AG04449 (cell line): ENCODE data around the gene RIC8A.

Source experiments
- CTCF ChIA-PET: fragments of 350-600 bp; formaldehyde crosslinking; extraction: SDS; loops from one replicate; lab custom pipeline; 2021; ENCODE audit warnings: antibody characterized with exemption; lab: Yijun Ruan, JAX
- POLR2A ChIA-PET: fragments of 400-600, 350-600 bp; formaldehyde crosslinking; extraction: SDS; loops from one replicate; lab custom pipeline; 2020; ENCODE audit warnings: antibody characterized with exemption, inconsistent platforms; lab: Yijun Ruan, JAX
- DNase-seq: peaks from one replicate; pipeline ENCODE4 v3.0.0-alpha.2; 2010; ENCODE audit warnings: low read depth, low spot score
- H3K4me3 ChIP-seq: 2 replicates; pipeline ENCODE4 v1.5.1; 2011; ENCODE audit warnings: low read depth, mild to moderate bottlenecking, control low read depth, low read length
- TF ChIP-seq, protein P1 (sequence below): IDR thresholded peaks from one replicate; pipeline ENCODE4 v1.5.1; 2011; ENCODE audit warnings: mild to moderate bottlenecking, moderate library complexity, low read length, control low read depth, inconsistent platforms; ENCODE audit not compliant: insufficient read depth; ENCODE audit errors: missing control alignments

The RIC8A gene

GRCh38 chr11:223026-223789 lies 15.7 kb downstream of the RIC8A start:
- DNase-seq = no peak
- CTCF ChIA-PET = interaction anchor here (1.0 to 1.1 kb wide), 2 partner anchors 12 to 81 kb away, joined by 3 read pairs; no protein-coding TSS in a partner anchor
- POLR2A ChIA-PET = interaction anchor here (0.5 kb wide), 1 partner anchor 117 kb away, joined by 3 read pairs; no protein-coding TSS in a partner anchor
- no peak overlapping the region for H3K4me3 ChIP-seq
- TF ChIP-seq, protein P1, sequence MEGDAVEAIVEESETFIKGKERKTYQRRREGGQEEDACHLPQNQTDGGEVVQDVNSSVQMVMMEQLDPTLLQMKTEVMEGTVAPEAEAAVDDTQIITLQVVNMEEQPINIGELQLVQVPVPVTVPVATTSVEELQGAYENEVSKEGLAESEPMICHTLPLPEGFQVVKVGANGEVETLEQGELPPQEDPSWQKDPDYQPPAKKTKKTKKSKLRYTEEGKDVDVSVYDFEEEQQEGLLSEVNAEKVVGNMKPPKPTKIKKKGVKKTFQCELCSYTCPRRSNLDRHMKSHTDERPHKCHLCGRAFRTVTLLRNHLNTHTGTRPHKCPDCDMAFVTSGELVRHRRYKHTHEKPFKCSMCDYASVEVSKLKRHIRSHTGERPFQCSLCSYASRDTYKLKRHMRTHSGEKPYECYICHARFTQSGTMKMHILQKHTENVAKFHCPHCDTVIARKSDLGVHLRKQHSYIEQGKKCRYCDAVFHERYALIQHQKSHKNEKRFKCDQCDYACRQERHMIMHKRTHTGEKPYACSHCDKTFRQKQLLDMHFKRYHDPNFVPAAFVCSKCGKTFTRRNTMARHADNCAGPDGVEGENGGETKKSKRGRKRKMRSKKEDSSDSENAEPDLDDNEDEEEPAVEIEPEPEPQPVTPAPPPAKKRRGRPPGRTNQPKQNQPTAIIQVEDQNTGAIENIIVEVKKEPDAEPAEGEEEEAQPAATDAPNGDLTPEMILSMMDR = no peak

DNA sequence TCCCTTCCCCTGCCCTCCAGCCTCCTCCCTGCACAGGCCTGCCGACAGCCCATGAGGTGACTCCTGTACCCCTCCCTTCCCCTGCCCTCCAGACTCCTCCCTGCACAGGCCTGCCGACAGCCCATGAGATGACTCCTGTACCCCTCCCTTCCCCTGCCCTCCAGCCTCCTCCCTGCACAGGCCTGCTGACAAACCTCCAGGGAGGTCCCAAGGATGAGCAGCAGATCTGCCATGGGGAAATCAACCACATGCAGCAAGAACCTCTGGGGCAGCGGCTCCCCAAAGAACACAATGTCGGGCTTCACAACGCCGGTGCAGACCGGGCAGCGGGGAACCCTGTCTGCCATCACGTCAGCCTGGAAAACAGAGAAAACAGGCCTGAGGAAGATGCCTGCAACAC lies 16.4 kb downstream of the RIC8A start:
- TF ChIP-seq, protein P1 = no peak
- CTCF ChIA-PET = no interaction called here
- POLR2A ChIA-PET = interaction anchor here (0.5 kb wide), 1 partner anchor 116 kb away, joined by 3 read pairs; no protein-coding TSS in a partner anchor
- no peak for DNase-seq
- no peak overlapping the region for H3K4me3 ChIP-seq

DNA sequence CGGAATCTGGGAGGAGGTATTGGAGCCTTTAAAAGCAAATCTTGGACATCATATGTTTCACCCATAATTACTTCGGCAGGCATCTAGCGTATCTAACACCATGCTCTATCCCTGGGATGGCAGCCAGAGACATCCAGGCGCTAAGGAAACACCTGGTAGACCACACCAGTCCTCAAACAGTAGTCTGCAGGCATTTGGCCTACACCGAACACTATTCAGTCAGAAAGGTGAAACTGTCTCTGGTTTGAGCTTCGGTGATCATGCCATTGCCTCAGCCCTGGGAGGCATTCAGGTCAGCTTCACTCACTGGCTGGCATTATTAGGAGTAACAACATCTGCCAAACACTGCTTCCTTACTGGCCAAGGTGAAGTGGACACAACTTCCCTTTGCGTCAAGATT lies 16.9 kb downstream of the RIC8A start:
- POLR2A ChIA-PET = no interaction called here
- H3K4me3 ChIP-seq = no peak overlapping the region
- DNase-seq = no peak
- TF ChIP-seq, protein P1 = no peak
- CTCF ChIA-PET = no interaction called here

DNA sequence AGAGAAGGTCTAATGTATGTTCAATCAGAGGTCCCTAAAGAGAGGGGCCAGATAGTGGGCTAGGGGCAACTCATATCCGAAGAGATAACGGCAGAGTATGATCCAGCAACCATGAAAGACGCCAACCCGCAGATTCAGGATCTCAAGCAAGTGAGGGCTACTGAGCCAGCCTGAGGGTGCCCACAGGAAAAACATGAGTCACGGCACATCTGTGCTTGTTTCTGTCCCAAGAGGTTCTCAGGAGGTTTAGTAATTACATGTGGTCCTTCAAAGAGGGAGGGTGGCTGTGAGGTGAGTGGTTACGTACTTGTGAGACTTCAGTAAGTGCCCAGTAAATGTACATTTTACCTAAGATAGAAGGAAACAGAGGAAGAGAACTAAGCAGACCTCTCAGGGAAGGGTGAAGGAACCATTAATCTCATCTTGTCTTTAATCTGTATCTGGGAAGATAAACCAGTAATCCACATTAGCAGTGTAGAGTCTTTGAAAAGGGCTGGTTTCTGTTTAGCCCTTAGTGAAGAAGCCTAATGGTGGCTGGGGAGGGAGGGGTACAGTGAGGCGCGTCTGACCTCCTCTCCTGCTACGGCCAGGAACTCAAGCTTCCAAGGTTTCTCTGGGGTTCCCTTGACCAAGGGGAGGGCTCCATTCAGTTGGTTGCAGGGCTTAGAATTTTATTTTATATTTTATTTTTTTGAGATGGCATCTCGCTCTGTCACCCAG lies 18.4 kb downstream of the RIC8A start:
- CTCF ChIA-PET = interaction anchor here (0.6 kb wide), 1 partner anchor 12 kb away, joined by 3 read pairs; no protein-coding TSS in a partner anchor
- POLR2A ChIA-PET = no interaction called here
- H3K4me3 ChIP-seq = no peak overlapping the region
- TF ChIP-seq, protein P1 = no peak
- no peak for DNase-seq

DNA sequence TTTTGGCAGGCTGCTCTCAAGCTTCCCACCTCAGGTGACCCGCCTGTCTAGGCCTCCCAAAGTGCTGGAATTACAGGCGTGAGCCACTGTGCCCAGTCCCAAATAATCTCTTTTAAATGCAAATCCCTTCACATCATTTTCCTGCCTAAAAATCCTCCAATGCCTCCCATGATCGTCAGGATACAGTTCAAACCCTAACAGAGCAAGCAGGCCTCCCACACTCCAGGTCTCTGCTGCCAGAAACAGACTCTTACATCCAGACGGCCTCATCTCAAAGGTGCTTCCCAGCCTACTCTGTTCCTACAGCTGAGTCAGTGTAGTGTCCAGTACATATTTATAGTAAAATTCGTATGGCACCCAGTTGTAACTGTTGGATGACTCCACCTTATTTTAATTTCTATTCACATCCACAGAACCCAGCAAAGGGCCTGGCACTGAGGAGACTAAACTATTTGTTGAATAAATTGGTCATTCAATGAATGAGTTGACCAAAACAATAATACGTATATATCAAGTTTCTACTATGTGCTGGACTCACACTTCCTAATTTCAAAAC lies 20.4 kb downstream of the RIC8A start:
- ChIA-PET CTCF (interaction anchor here (0.9 to 4.8 kb wide), 4 partner anchors 10 to 23 kb away, joined by 3 to 24 read pairs (median 6); no protein-coding TSS in a partner anchor), POLR2A (no interaction called here)
- no peak for DNase-seq
- TF ChIP-seq, protein P1 = no peak
- no peak overlapping the region for H3K4me3 ChIP-seq
